NCI-H774 (cell line): Measurements from ENCODE around the gene DMWD.
"Not testable (repeated sequence)": the region's sequence is repeated elsewhere in the genome, so short reads cannot be mapped to it uniquely, and the experiment has no call there.

ENCODE experiments used
- DNase-seq: peaks from one replicate; lab custom pipeline; 2025; lab: John Stamatoyannopoulos, UW

Gene DMWD

DNA sequence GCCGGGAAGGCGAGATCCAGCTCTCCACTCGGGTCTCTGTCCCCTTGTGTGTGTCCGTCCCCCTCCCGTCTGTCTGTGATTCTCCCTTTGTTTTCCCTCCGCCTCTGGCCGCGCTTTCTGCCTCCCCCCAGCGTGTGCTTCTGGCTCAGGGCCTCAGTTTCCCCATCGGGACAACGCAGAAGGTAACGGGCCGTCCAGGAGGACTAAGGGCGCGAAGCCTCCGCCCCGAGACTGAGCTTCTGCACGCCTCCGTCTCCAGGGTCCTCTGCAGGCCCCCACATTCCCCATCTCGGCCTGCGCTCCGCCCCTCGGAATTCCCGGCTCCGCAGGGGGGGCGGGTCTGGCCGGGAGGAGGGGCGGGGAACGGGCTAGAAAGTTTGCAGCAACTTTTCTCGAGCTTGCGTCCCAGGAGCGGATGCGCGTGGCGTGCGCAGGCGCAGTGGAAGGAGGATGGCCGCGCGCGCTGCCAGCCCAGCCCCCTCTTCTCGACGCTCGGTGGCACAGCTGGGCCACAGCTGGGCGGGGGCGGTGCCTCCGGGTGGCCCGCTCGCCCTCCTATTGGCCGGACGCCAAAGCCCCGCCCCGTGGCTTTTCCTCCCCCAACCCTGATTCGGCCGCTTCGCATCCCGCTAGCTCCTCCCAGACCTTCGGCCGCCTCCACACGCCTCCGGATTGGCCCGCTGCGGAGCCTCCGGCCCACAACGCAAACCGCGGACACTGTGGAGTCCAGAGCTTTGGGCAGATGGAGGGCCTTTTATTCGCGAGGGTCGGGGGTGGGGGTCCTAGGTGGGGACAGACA, 23.5 kb downstream of the DMWD start, which contains the start of gene SIX5:
TSS of gene SIX5 (minus strand) at position 269 of the 799 bp plus-strand sequence. CDS start 408 bp downstream, outside the sequence.
- DNase-seq, result peak; percentile 97

- no peak for DNase-seq
These were observed 24.0 kb downstream of the DMWD start for GRCh38 chr19:45768655-45768983.

DNA sequence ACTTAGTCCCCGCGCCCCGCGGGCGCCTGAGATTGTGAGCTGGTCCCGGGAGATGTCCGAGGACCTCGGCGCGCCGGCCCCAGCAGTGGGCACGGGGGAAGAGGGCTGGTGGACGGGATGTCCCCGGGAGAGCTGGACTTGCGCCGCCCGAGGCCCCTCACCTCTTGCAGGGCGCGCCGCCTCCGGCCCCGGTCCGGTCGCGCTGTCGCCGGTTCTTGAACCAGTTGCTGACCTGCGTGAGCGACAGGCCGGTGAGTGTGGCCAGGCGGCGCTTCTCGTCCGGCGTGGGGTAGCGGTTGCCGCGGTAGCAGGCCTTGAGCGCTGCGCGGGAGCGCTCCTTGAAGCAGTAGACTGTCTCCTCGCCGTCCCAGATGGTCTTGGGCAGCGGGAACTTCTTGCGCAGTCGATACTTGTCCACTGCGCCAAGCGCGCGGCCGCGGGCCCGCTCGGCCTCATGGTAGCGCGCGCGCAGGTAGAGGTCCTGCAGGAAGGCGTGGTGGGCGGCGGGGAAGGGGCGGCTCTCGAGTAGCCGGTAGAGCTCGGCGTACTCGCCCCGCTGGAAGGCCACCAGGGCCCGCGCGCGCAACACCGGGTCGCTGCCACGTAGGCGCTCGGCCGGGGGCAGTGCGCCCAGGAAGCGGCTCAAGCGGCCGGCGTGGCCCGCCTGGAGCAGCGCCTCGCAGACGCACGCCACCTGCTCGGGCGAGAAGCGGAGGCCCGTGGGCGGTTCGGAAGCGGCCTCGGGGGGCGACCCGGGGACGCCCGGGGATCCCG, 24.6 kb downstream of the DMWD start:
- DNase-seq, result no peak

GRCh38 chr19:45767410-45767880, 25.2 kb downstream of the DMWD start:
- DNase-seq, result no peak

- no peak for DNase-seq
These were observed 25.7 kb downstream of the DMWD start for GRCh38 chr19:45766869-45767346.

DNA sequence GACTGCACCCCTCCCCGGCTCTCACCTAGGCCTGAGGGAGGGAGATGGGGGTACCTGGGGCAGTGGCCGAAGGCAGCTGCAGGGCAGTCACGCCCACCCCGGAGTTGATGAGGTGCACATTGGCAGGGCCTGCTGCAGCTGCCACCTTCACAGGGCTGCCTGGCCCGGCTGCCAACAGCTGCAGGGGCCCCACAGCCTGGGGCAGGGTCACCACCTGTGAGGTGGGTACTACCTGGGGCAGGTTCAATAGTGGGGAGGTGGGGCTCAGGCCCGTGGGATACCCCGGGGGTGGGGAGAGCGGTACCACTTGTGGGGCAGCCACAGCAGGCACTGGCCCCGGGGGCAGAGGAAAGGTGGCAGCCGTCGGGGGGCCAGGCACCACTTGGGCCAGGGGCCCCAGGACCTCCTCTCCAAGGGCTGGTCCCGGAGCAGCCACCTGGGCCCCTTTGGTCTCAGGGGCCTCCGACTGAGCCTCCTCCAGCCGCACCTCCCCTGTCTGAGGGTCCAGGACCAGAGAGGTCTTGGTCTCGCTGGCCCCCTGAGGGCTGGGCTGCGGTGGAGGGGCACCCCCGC, 26.3 kb downstream of the DMWD start:
- no peak for DNase-seq

DNA sequence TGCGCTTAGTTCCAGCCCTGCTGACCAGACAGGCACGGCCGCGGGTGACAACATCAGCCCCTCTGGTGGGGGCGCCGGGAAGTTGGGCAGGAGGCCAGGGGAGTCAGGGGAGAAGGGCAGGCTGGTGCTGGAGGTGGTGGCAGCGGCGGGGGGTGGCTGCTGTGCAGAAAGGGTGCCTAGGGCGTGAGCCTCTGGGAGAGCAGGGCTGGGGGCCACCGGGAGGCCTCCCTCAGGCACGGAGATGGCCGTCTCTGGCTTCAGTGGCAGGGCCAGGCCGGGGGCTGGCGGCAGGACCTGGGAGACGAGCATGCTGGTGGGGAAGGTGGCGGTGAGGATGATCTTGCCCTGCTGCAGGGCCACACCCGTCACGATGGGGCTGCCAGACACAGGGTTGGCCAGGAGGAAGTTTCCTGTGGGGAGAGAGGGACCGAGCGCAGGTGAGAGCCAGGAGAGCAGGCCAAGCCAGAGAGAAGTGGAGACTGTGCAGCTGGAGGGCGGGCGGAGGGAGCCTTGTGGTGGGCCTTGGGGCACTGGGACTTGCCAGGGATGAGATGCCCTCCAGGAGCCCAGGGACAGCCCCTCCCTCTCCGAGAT, 26.8 kb downstream of the DMWD start:
- no peak for DNase-seq

GRCh38 chr19:45764945-45765701, 27.5 kb downstream of the DMWD start:
- no peak for DNase-seq

DNA sequence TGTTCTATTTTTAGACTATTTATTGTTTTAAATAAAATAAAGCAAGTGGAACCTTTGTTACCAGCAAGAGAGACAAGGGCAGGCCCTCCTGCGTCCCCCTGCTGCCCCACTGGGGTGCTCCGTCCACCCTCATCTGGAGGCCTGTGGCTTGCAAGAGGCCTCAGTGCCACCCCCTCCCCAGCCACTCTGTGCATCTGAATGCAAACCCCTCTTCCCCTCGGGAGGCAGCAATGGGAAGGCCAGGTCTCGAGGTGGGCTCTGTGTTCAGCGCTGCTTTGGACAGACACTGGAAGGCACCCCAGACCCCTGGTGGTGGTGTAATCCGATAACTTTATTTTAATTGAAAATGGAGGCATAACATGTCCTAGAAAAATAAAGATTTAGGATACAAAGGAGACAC, 28.2 kb downstream of the DMWD start:
- no peak for DNase-seq

- no peak for DNase-seq
These were observed 28.9 kb downstream of the DMWD start for GRCh38 chr19:45763691-45764294.

DNA sequence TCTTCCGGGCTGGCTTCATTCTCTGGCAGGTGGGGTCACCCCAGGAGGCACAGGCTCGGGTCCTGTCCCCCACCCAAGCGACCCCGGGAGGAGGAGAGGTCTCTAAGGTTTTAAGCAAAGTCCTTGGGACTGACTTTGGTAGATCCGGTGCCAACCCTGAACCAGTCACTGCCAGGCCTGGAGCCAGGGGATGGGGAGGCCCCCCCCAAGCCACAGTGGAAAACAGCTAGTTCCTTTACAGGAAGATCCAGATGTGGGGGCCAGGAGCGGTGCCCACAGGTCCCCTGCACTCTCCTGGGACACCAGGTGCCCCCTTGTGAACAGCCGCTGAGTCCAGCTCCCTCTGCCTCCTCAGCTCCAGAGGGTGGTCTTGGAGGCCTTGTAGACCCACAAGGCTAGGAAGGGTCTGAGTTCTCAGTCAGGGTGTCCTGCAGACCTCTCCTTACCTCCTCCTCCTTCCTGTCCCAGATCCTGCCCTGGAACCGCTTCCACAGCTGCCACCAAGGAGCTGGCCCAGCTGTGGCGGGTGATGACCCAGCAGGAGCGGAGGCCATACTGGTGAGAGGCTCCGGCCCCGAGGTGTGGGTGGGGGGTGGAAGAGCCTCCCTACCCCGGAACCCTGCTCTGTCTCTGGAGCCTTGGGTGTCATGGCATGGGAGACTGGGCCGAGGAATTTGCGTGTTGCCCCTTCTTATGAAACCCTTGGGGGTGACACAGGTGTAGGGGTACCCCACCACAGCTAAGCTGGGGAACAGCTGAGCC, 29.6 kb downstream of the DMWD start:
- no peak for DNase-seq

DNA sequence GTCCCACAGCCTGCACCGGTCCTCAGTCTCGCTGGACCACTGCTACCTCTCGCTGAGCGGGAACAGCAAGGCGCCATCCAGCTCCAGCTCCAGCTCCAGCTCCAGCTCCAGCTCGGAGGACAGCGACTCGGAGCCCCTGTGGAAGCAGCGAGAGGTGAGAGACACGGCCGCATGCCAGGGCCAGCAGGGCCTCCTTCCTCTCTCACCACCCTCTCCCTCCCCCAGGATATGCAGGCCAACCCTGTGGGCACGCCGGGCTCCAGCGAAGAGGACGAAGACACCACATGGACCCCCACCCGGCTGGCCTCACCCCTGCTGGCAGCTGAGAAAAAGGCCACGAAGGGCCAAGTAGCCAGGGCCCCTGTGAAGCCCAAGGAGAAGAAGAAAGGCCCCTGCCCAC, 30.9 kb downstream of the DMWD start:
- DNase-seq, result no peak

DNA sequence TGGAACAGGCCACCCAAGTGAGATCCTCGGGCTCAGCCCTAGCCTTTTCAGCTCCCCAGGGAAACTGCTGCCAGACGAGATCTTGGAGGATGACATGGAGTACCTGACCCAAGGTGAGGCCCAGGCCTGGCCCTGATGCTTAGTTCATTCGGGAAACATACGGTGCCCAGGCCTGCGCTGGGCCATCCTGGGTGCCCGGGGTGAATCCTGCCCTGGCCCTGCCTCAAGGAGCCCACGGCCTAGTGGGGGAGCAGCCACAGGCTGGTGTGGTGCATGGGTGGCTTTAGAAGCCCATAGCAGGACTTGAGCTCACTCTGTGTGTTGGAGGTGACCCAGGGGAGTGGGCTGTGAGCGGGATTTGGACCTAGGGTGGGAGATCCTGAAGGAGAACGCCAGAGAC, 33.7 kb downstream of the DMWD start:
- no peak for DNase-seq

DNA sequence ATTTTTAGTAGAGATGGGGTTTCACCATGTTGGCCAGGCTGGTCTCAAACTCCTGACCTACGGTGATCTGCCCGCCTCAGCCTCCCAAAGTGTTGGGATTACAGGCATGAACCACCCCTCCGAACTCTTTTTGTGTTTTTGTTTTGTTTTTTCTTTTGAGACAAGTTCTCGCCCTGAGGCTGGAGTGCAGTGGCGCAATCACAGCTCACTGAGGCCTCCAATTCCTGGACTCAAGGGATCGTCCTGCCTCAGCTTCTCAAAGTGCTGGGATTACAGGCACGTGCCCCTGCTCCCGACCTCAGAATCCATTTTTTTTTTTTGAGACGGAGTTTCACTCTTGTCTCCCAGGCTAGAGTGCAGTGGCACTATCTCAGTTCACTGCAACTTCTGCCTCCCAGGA, 35.0 kb downstream of the DMWD start:
- no peak for DNase-seq

DNA sequence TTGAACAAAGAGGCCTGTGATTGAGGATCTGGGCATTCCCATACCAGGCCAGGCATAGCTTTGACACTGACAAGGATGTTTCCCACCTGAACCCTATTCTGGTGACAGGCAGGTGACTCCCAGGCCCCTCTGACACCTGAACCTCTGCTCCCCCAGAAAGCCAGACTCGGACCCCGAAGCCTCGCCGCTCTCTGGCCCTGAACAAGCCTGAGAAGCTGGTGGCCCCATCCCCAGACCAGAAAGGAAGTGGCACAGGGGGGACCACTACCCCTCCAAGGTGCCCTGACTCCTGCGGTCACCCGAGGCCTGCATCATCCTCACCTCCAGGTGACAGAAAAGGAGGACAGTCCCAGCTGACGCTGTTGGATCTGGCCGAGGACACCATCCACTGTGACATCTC, 38.3 kb downstream of the DMWD start:
- no peak for DNase-seq

GRCh38 chr19:45753548-45753947, 39.1 kb downstream of the DMWD start:
- no peak for DNase-seq

- DNase-seq, result no peak
These were observed 40.0 kb downstream of the DMWD start for GRCh38 chr19:45752639-45753038.

GRCh38 chr19:45751483-45751882, 41.2 kb downstream of the DMWD start:
- not testable (repeated sequence) for DNase-seq

GRCh38 chr19:45747513-45747912, 45.1 kb downstream of the DMWD start:
- no peak for DNase-seq

GRCh38 chr19:45746866-45747265, 45.8 kb downstream of the DMWD start:
- DNase-seq, result no peak
